Smooth muscle cell (in vitro differentiated cells): ENCODE data around the gene XYLT1. TPM values are rescaled to one million over a fixed set of nuclear protein-coding genes. Genes with fewer than 3 reads are reported as not detected.

ENCODE experiments used
- DNase-seq: peaks from one replicate; lab custom pipeline; 2025; ENCODE audit not compliant: unreplicated experiment; lab: John Stamatoyannopoulos, UW
- H2AFZ ChIP-seq: fragments of 200-600 bp; sonication (generic); 2 replicates; pipeline ENCODE4 v1.6.0; 2016; ENCODE audit warnings: antibody characterized with exemption, low read depth, mild to moderate bottlenecking
- H3F3A ChIP-seq: fragments of 200-600 bp; sonication (generic); 2 replicates; pipeline ENCODE4 v1.6.0; 2017; ENCODE audit warnings: antibody characterized with exemption, low read depth
- H3K27ac ChIP-seq: fragments of 200-600 bp; sonication (generic); 2 replicates; pipeline ENCODE4 v1.5.1; 2016; ENCODE audit warnings: low read depth, mild to moderate bottlenecking
- H3K27me3 ChIP-seq: fragments of 200-600 bp; sonication (generic); 2 replicates; pipeline ENCODE4 v1.6.1; 2016; ENCODE audit warnings: low read depth, mild to moderate bottlenecking
- H3K36me3 ChIP-seq: fragments of 200-600 bp; sonication (generic); 2 replicates; pipeline ENCODE4 v1.5.1; 2016; ENCODE audit warnings: low read depth
- H3K4me1 ChIP-seq: fragments of 200-600 bp; sonication (generic); 2 replicates; pipeline ENCODE4 v1.5.1; 2016; ENCODE audit warnings: low read depth
- H3K4me2 ChIP-seq: fragments of 200-600 bp; sonication (generic); 2 replicates; pipeline ENCODE4 v1.6.0; 2016; ENCODE audit warnings: mild to moderate bottlenecking
- H3K4me3 ChIP-seq: fragments of 200-600 bp; sonication (generic); 2 replicates; pipeline ENCODE4 v1.5.1; 2016; ENCODE audit warnings: mild to moderate bottlenecking
- H3K79me2 ChIP-seq: fragments of 200-600 bp; sonication (generic); 2 replicates; pipeline ENCODE4 v1.6.0; 2016; ENCODE audit warnings: low read depth, mild to moderate bottlenecking
- H3K9ac ChIP-seq: fragments of 200-600 bp; sonication (generic); 2 replicates; pipeline ENCODE4 v1.6.0; 2016; ENCODE audit warnings: low read depth
- H3K9me3 ChIP-seq: fragments of 200-600 bp; sonication (generic); replicated peaks from 2 replicates; pipeline ENCODE4 v1.5.1; 2016; ENCODE audit warnings: low read depth
- H4K20me1 ChIP-seq: fragments of 200-600 bp; sonication (generic); 2 replicates; pipeline ENCODE4 v1.6.0; 2016; ENCODE audit warnings: low read depth
- CTCF ChIP-seq: fragments of 200-600 bp; sonication (generic); IDR thresholded peaks from 2 replicates; pipeline ENCODE4 v1.5.1; 2017; ENCODE audit warnings: borderline replicate concordance, mild to moderate bottlenecking, antibody characterized with exemption; ENCODE audit not compliant: insufficient read depth, poor library complexity, severe bottlenecking
- WGBS: methylation state at CpG from one replicate; pipeline ENCODE4 v1.1.7; 2016; ENCODE audit warnings: low lambda C conversion rate; 5-methylcytosine and 5-hydroxymethylcytosine counted together
- polyA plus RNA-seq: library from polyadenylated mRNA; unstranded; fragments of >200 nt; fragmentation: Nextera tagmentation; extraction: Ambion mirVana; gene quantifications from 2 replicates; pipeline ENCODE4 v1.2.1, GENCODE V29; 2016
- total RNA-seq: library from RNA; depleted of rRNA; stranded (reverse); fragments of >200 nt; gene quantifications from 2 replicates; pipeline ENCODE4 v1.2.3, GENCODE V29; 2014

XYLT1 gene
- total and polyA plus RNA-seq, 2 experiments from 2014 or later: 9.5 to 19.9 TPM

- 91% methylated on average over 2 of the region's 2 CpGs for WGBS
- H3K9ac ChIP-seq: no peak overlapping the region
- H3K79me2 ChIP-seq: no peaks in the 10 kb centered on the region
- H4K20me1 ChIP-seq: peaks cover 89% of the 10 kb centered on the region
- no peaks in the 10 kb centered on the region for H3K27me3 ChIP-seq
- no peak overlapping the region for H2AFZ ChIP-seq
- no peak overlapping the region for H3K4me3 ChIP-seq
- TF ChIP-seq CTCF: no peak
- H3F3A ChIP-seq: no peaks in the 10 kb centered on the region
- H3K27ac ChIP-seq: no peak overlapping the region
- DNase-seq: no peak
- no peaks in the 10 kb centered on the region for H3K36me3 ChIP-seq
- no peaks in the 10 kb centered on the region for H3K4me1 ChIP-seq
- H3K4me2 ChIP-seq: no peak overlapping the region
- H3K9me3 ChIP-seq: no peaks in the 10 kb centered on the region
Observed at GRCh38 chr16:17269439-17269838, 201.3 kb downstream of the XYLT1 start.

GRCh38 chr16:17266608-17267313 lies 204.0 kb downstream of the XYLT1 start:
- Histone ChIP-seq H3K27me3 (no peaks in the 10 kb centered on the region), H3K27ac (no peak overlapping the region), H3K79me2 (no peaks in the 10 kb centered on the region), H3K36me3 (no peaks in the 10 kb centered on the region), H3K4me1 (no peaks in the 10 kb centered on the region), H3F3A (no peaks in the 10 kb centered on the region), H3K9ac (no peak overlapping the region), H4K20me1 (peaks cover 90% of the 10 kb centered on the region), H3K9me3 (no peaks in the 10 kb centered on the region), H2AFZ (no peak overlapping the region), H3K4me3 (no peak overlapping the region), H3K4me2 (no peak overlapping the region)
- DNase-seq: no peak
- no peak for TF ChIP-seq CTCF
- 92% methylated on average over 16 of the region's 16 CpGs for WGBS

DNA sequence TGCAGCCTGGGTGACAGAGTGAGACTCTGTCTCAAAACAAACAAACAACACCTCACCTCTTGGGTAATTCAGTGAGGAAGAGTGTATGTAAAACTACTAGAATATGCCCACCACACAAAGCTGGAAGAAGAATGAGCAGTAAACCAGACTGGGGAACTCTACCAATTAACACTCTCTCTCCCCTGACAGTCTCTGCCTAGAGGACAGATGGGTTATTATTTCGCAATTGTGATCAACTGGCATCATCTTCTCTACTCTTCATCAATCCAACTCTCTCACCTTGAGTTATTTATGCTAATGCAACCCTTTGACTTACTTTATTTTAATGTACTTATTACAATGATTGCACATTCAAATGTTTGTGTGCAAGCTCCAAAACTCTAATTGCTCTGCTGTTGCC lies 205.6 kb downstream of the XYLT1 start:
- H3K79me2 ChIP-seq: no peaks in the 10 kb centered on the region

More for the DNA sequence above, 205.6 kb downstream of the XYLT1 start:
- Histone ChIP-seq H2AFZ (no peak overlapping the region), H3K4me3 (no peak overlapping the region), H3K4me1 (no peaks in the 10 kb centered on the region), H3K4me2 (no peak overlapping the region), H3K9me3 (no peaks in the 10 kb centered on the region), H3K36me3 (no peaks in the 10 kb centered on the region), H4K20me1 (peaks cover 90% of the 10 kb centered on the region), H3K27me3 (no peaks in the 10 kb centered on the region), H3F3A (no peaks in the 10 kb centered on the region), H3K27ac (no peak overlapping the region), H3K9ac (no peak overlapping the region)
- no peak for TF ChIP-seq CTCF
- DNase-seq: no peak
- WGBS: 96% methylated on average over 1 of the region's 1 CpG
